Hepatocyte (in vitro differentiated cells): ENCODE data around the gene RAB11B.
"Not testable (repeated sequence)": the region's sequence is repeated elsewhere in the genome, so short reads cannot be mapped to it uniquely, and the experiment has no call there.

Experiments
- EZH2 ChIP-seq: fragments of 200-600 bp; sonication (generic); IDR thresholded peaks from 2 replicates; pipeline ENCODE4 v1.6.1; 2016; ENCODE audit warnings: antibody characterized with exemption, mild to moderate bottlenecking, borderline replicate concordance
- TF ChIP-seq, protein P1 (sequence below): fragments of 200-600 bp; sonication (generic); IDR thresholded peaks from 2 replicates; pipeline ENCODE4 v1.5.1; 2016; ENCODE audit warnings: antibody characterized with exemption, mild to moderate bottlenecking; ENCODE audit not compliant: poor library complexity

DNA sequence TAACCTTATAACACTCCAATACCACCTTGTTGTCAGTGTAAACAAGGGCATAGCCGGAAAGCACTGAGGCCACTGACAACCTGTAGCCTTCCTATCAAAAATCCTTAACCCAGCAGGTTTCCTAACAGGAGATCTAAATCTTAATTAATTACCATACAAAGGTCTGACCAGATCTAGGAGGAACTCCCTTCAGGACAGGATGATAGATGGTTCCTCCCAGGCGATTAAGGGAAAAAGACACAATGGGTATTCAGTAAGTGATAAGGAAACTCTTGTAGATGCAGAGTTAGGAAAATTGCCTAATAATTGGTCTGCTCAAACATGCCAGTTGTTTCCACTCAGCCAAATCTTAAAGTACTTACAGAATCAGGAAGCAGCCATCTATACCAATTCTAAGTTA, 5.1 kb upstream of the RAB11B start:
- TF ChIP-seq, protein P1, sequence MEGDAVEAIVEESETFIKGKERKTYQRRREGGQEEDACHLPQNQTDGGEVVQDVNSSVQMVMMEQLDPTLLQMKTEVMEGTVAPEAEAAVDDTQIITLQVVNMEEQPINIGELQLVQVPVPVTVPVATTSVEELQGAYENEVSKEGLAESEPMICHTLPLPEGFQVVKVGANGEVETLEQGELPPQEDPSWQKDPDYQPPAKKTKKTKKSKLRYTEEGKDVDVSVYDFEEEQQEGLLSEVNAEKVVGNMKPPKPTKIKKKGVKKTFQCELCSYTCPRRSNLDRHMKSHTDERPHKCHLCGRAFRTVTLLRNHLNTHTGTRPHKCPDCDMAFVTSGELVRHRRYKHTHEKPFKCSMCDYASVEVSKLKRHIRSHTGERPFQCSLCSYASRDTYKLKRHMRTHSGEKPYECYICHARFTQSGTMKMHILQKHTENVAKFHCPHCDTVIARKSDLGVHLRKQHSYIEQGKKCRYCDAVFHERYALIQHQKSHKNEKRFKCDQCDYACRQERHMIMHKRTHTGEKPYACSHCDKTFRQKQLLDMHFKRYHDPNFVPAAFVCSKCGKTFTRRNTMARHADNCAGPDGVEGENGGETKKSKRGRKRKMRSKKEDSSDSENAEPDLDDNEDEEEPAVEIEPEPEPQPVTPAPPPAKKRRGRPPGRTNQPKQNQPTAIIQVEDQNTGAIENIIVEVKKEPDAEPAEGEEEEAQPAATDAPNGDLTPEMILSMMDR = not testable (repeated sequence)
- TF ChIP-seq EZH2 = not testable (repeated sequence)
